Immature natural killer cell (primary cell): ENCODE measurements around the gene PI16. TPM values are rescaled to one million over a fixed set of nuclear protein-coding genes. Genes with fewer than 3 reads are reported as not detected.
A peak's percentile ranks its signal among the peaks of the same experiment; 100 is the strongest.
"Not testable (repeated sequence)": the region's sequence is repeated elsewhere in the genome, so short reads cannot be mapped to it uniquely, and the experiment has no call there.

Experiments used
- DNase-seq, 3 donors: peaks; one replicate each; pipeline ENCODE4 v3.0.0; 2022; ENCODE audit warnings: mixed read lengths in 1 of 3
- H3K27ac Mint-ChIP-seq, 6 donors: one replicate each; pipeline ENCODE4 v1.8.0; 2020; ENCODE audit warnings: mixed read lengths in 6 of 6, mild to moderate bottlenecking in 5 of 6, inconsistent platforms in 4 of 6, moderate library complexity in 3 of 6
- H3K27me3 Mint-ChIP-seq, 3 donors: one replicate each; pipeline ENCODE4 v1.8.0; 2020 to 2021; ENCODE audit warnings: low read depth in 3 of 3, mild to moderate bottlenecking in 3 of 3, mixed read lengths in 3 of 3, moderate library complexity in 3 of 3, inconsistent platforms in 1 of 3
- H3K36me3 Mint-ChIP-seq, 3 donors: one replicate each; pipeline ENCODE4 v1.8.0; 2020; ENCODE audit warnings: mixed read lengths in 3 of 3, inconsistent platforms in 2 of 3, mild to moderate bottlenecking in 2 of 3
- H3K4me1 Mint-ChIP-seq, 2 donors: one replicate each; pipeline ENCODE4 v1.8.0; 2020; ENCODE audit warnings: inconsistent platforms in 2 of 2, mild to moderate bottlenecking in 2 of 2, mixed read lengths in 2 of 2, moderate library complexity in 1 of 2
- H3K4me3 Mint-ChIP-seq, 5 donors: one replicate each; pipeline ENCODE4 v1.8.0; 2020; ENCODE audit warnings: mild to moderate bottlenecking in 5 of 5, mixed read lengths in 5 of 5, inconsistent platforms in 3 of 5, moderate library complexity in 3 of 5
- H3K9me3 Mint-ChIP-seq, 6 donors: one replicate each; pipeline ENCODE4 v1.8.0; 2020; ENCODE audit warnings: mild to moderate bottlenecking in 6 of 6, mixed read lengths in 6 of 6, inconsistent platforms in 4 of 6, moderate library complexity in 3 of 6
- polyA plus RNA-seq, 3 donors: library from polyadenylated mRNA; unstranded; fragments of 300-500 nt; fragmentation: Illumina TruSeq; gene quantifications; one replicate each; pipeline ENCODE4 v1.2.3, GENCODE V29; 2021

PI16 gene
- polyA plus RNA-seq, 3 donors from 2014 or later: 3.6 to 6.9 (median 3.6) TPM

DNA sequence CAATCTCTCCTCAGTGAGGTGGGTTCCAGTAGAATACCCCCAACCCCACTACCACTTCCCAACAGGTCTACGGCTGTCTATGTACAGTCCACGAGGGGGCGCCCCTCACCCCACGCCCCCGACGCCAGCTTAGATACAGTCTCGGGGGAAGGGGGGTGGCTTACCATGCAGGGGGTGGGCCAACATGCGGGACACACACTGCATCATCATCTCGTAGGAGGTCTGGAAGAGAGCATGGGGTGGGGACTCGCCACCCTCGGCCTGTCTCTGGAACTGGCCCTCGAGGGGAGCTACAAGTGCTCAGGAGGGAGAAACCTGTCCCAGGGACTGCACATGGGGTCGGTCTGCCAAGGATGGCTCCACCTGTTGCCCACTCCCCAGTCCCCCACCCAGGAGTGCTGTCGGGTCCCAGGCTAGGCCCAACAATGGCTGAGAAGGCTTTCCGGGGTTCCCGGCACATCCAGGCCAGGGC lies 23.0 kb downstream of the PI16 start:
- Mint-ChIP-seq H3K4me1 (peaks cover 22 to 34% of the 10 kb centered on the region in 2 donors), H3K27me3 (peaks cover 0 to 3% (median 2%) of the 10 kb centered on the region in 3 donors), H3K27ac (no peak overlapping the region), H3K36me3 (peaks cover 12 to 40% (median 17%) of the 10 kb centered on the region in 3 donors), H3K4me3 (no peak overlapping the region), H3K9me3 (peaks cover 0 to 2% (median 0%) of the 10 kb centered on the region in 6 donors)
- DNase-seq: no peak

GRCh38 chr6:36978421-36979346 lies 24.1 kb downstream of the PI16 start:
- peaks cover 22 to 34% of the 10 kb centered on the region in 2 donors for H3K4me1 Mint-ChIP-seq
- peaks cover 0 to 2% (median 0%) of the 10 kb centered on the region in 6 donors for H3K9me3 Mint-ChIP-seq
- no peak for DNase-seq
- peaks cover 9 to 33% (median 10%) of the 10 kb centered on the region in 3 donors for H3K36me3 Mint-ChIP-seq
- H3K27me3 Mint-ChIP-seq: peaks cover 0 to 3% (median 2%) of the 10 kb centered on the region in 3 donors
- peak overlapping the region in 2 of 6 donors; percentile 17 to 56 for H3K27ac Mint-ChIP-seq
- H3K4me3 Mint-ChIP-seq: no peak overlapping the region

DNA sequence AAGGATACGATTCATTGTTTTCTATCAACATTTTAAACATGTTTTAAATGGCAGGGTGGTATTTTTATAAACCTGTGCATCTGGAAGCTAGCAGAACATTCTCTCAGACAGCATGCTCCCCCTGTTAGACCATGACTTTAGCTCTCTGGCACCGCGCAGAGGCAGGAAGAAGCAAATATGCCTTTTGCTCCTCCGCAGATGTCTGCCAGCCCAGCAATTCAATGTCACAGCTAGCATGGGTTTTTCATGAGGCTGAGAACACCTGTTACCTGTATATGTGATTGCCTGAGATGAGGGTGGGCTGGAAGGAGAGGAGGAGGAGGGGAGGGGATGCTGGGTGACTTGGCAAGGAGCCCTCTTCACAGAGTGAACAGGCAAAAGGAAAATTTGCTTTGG lies 24.8 kb downstream of the PI16 start:
- Mint-ChIP-seq H3K9me3 (peaks cover 0 to 2% (median 0%) of the 10 kb centered on the region in 6 donors), H3K4me1 (peaks cover 22 to 34% of the 10 kb centered on the region in 2 donors), H3K36me3 (peaks cover 5 to 33% (median 9%) of the 10 kb centered on the region in 3 donors), H3K27me3 (peaks cover 0 to 3% (median 2%) of the 10 kb centered on the region in 3 donors), H3K4me3 (no peak overlapping the region), H3K27ac (peak overlapping the region in 2 of 6 donors; percentile 17 to 56)
- DNase-seq: no peak

GRCh38 chr6:36980129-36980528 lies 25.6 kb downstream of the PI16 start:
- peaks cover 0 to 2% (median 0%) of the 10 kb centered on the region in 6 donors for H3K9me3 Mint-ChIP-seq
- peak overlapping the region in 3 of 6 donors; percentile 2 to 42 (median 9) for H3K27ac Mint-ChIP-seq
- H3K27me3 Mint-ChIP-seq: peaks cover 0 to 3% (median 2%) of the 10 kb centered on the region in 3 donors
- peaks cover 22 to 34% of the 10 kb centered on the region in 2 donors for H3K4me1 Mint-ChIP-seq
- peaks cover 5 to 25% (median 9%) of the 10 kb centered on the region in 3 donors for H3K36me3 Mint-ChIP-seq
- no peak for DNase-seq
- no peak overlapping the region for H3K4me3 Mint-ChIP-seq

- Mint-ChIP-seq H3K4me1 (peaks cover 22 to 34% of the 10 kb centered on the region in 2 donors), H3K36me3 (peaks cover 0 to 17% (median 5%) of the 10 kb centered on the region in 3 donors), H3K9me3 (peaks cover 0 to 2% (median 0%) of the 10 kb centered on the region in 6 donors), H3K27ac (peak overlapping the region in 3 of 6 donors; percentile 2 to 42 (median 15)), H3K4me3 (no peak overlapping the region), H3K27me3 (peaks cover 0 to 3% (median 2%) of the 10 kb centered on the region in 3 donors)
- no peak for DNase-seq
Measured at GRCh38 chr6:36980876-36981619, 26.5 kb downstream of the PI16 start.

DNA sequence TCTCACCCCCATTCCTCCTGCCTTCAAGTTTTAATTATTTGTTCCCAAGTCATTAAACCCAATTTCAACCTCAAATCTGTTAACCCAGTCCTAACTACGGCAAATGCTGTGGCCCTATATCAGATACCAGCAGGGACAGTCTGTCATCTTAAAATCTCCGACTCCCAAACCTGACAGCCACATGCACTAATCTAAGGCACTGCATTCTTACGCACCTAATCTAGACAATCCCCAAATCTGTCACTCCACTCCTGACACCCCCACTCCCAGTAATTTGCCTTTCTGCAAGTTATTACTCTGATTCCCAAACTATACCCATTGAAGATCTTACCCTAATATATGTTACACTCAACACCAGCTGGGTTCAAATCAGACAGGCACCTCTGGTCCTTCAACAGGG lies 29.0 kb downstream of the PI16 start:
- no peak overlapping the region for H3K27ac Mint-ChIP-seq
- H3K36me3 Mint-ChIP-seq: peaks cover 0 to 1% (median 0%) of the 10 kb centered on the region in 3 donors
- H3K4me3 Mint-ChIP-seq: no peak overlapping the region
- peaks cover 33 to 47% of the 10 kb centered on the region in 2 donors for H3K4me1 Mint-ChIP-seq
- H3K27me3 Mint-ChIP-seq: peaks cover 4 to 5% (median 4%) of the 10 kb centered on the region in 3 donors
- H3K9me3 Mint-ChIP-seq: peaks cover 0 to 2% (median 0%) of the 10 kb centered on the region in 6 donors
- no peak for DNase-seq

DNA sequence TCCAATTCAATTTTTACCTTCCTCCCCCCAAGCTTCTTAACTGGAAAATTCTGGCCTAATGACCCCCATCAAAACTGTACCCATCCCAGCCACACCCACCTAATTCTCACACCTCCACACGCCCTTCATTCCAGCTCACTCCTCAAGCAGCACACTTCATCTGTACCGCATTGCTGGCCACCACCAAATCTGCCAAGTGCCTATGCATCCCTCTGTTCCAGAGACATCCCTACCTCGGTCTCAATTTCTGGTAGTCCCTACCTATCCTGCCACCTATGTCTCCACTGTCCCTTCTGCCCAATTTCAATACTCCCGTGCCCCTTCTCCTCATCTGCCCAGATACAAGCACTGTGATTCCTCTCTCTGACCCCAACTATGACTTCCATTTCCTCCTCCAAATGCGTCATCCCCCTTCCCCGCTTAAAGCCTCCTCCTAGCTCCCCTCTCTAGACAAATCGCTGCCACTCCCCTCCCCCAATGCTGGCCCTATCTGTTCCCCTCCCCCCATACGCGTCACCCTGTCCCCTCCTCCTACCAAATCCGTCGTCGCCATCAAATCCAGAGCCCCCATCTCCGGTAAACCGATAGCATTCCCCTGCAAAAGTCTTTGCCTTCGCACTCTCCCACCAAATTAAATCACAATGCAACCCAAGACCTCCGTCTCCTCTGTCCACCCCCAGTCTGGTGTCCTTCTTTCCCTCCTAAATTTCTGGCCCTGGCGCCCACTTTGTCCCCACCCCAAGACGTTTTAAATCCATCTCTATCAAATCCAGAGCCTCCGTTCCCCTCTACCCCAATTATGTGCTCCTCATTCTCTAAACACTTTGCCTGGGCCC lies 30.3 kb downstream of the PI16 start:
- peak; percentile 31 to 43 (median 35) for DNase-seq
- Mint-ChIP-seq H3K9me3 (peaks cover 0 to 2% (median 0%) of the 10 kb centered on the region in 6 donors), H3K4me3 (no peak overlapping the region), H3K27ac (no peak overlapping the region), H3K4me1 (peaks cover 26 to 36% of the 10 kb centered on the region in 2 donors), H3K36me3 (no peaks in the 10 kb centered on the region), H3K27me3 (peaks cover 4 to 5% (median 4%) of the 10 kb centered on the region in 3 donors)

GRCh38 chr6:36985417-36985807 lies 30.9 kb downstream of the PI16 start:
- DNase-seq: no peak
- Mint-ChIP-seq H3K27ac (peak overlapping the region in 1 of 6 donors; percentile 63), H3K4me3 (no peak overlapping the region), H3K27me3 (peaks cover 4 to 5% (median 4%) of the 10 kb centered on the region in 3 donors), H3K4me1 (peaks cover 23 to 30% of the 10 kb centered on the region in 2 donors), H3K36me3 (no peaks in the 10 kb centered on the region), H3K9me3 (peaks cover 0 to 2% (median 0%) of the 10 kb centered on the region in 6 donors)

GRCh38 chr6:36985808-36986703 lies 31.5 kb downstream of the PI16 start, which contains the start of gene MTCH1:
TSS of gene MTCH1 (minus strand) at chr6:36986196. CDS start at chr6:36986173, 23 bp downstream.
- Mint-ChIP-seq H3K27me3 (peaks cover 4 to 5% (median 4%) of the 10 kb centered on the region in 3 donors), H3K4me1 (peaks cover 20 to 24% of the 10 kb centered on the region in 2 donors), H3K4me3 (peak within 1 kb of the TSS; percentile 95 to 99 (median 97)), H3K9me3 (no peaks in the 10 kb centered on the region), H3K27ac (peak within 1 kb of the TSS; percentile 91 to 98 (median 96)), H3K36me3 (no peaks in the 10 kb centered on the region)
- DNase-seq: peak; percentile 90 to 94 (median 93)

GRCh38 chr6:36986704-36987047 lies 32.1 kb downstream of the PI16 start:
- no peaks in the 10 kb centered on the region for H3K9me3 Mint-ChIP-seq
- H3K4me3 Mint-ChIP-seq: peak overlapping the region; percentile 95 to 99 (median 97)
- H3K4me1 Mint-ChIP-seq: peaks cover 16 to 20% of the 10 kb centered on the region in 2 donors
- peaks cover 4 to 6% (median 5%) of the 10 kb centered on the region in 3 donors for H3K27me3 Mint-ChIP-seq
- H3K36me3 Mint-ChIP-seq: no peaks in the 10 kb centered on the region
- no peak for DNase-seq
- peak overlapping the region; percentile 91 to 98 (median 96) for H3K27ac Mint-ChIP-seq

DNA sequence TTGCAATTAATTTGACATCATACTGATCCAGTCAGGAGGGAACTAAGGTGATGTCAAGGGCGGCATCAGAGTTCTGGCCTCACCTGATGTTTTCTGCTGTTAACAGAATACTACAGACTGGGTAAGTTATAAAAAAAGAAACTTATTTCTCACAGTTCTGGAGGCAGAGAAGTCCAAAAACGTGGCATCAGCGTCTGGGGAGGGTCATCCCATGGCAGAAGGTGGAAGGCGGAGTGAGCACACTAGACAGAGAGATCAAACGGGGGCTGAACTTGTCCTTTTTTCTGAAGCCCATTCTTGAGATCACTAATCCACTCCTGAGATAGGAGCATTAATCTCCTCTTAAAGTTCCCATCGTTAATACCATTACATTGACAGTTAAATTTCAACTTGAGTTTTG lies 34.7 kb downstream of the PI16 start:
- Mint-ChIP-seq H3K9me3 (no peaks in the 10 kb centered on the region), H3K27ac (no peak overlapping the region), H3K27me3 (peaks cover 2 to 8% (median 5%) of the 10 kb centered on the region in 3 donors), H3K4me3 (no peak overlapping the region), H3K36me3 (no peaks in the 10 kb centered on the region), H3K4me1 (peaks cover 11 to 13% of the 10 kb centered on the region in 2 donors)
- DNase-seq: no peak

DNA sequence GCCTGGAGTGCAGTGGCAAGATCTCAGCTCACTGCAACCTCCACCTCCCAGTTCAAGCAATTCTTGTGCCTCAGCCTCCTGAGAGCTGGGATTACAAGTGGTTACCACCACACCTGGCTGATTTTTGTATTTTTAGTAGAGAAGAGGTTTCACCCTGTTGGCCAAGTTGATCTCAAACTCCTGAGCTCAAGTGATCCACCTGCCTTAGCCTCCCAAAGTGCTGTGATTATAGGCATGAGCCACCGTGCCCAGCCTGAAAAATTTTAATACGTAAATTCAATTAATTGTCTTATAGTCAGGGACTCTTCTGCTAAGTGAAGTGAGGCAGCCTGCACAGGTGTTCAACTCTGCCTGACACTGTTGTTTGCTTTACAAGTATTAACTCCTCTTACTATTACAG lies 35.9 kb downstream of the PI16 start:
- H3K4me3 Mint-ChIP-seq, DNase-seq: not testable (repeated sequence)
- H3K4me1 Mint-ChIP-seq: peaks cover 11 to 13% of the 10 kb centered on the region in 2 donors

More for the DNA sequence above, 35.9 kb downstream of the PI16 start:
- H3K27me3 Mint-ChIP-seq: peaks cover 2 to 12% (median 5%) of the 10 kb centered on the region in 3 donors
- not testable (repeated sequence) for H3K36me3 Mint-ChIP-seq, H3K9me3 Mint-ChIP-seq, H3K27ac Mint-ChIP-seq
